ENCODE results near the gene RACGAP1.
A peak's percentile ranks its signal among the peaks of the same experiment; 100 is the strongest.
"Not testable (repeated sequence)": the region's sequence is repeated elsewhere in the genome, so short reads cannot be mapped to it uniquely, and the experiment has no call there.

Gene RACGAP1

GRCh38 chr12:50055831-50056638 is 30.7 kb upstream of the RACGAP1 start:
- peak; percentile 11 to 25 for DNase-seq (ENCODE audit: low read depth in 2 of 2)

GRCh38 chr12:50053583-50053982 is 28.3 kb upstream of the RACGAP1 start:
- DNase-seq (ENCODE audit: low read depth in 2 of 2): no peak

- DNase-seq (ENCODE audit: low read depth in 2 of 2): no peak
Observed at GRCh38 chr12:50052964-50053363, 27.7 kb upstream of the RACGAP1 start.

GRCh38 chr12:50052544-50052943 is 27.2 kb upstream of the RACGAP1 start:
- no peak for DNase-seq (ENCODE audit: low read depth in 2 of 2)

GRCh38 chr12:50051101-50051806 is 26.0 kb upstream of the RACGAP1 start:
- no peak for DNase-seq (ENCODE audit: low read depth in 2 of 2)

GRCh38 chr12:50050410-50051098 is 25.3 kb upstream of the RACGAP1 start:
- no peak for DNase-seq (ENCODE audit: low read depth in 2 of 2)

GRCh38 chr12:50050119-50050385 is 24.8 kb upstream of the RACGAP1 start:
- DNase-seq (ENCODE audit: low read depth in 2 of 2): no peak

- DNase-seq (ENCODE audit: low read depth in 2 of 2): no peak
Observed at GRCh38 chr12:50049254-50050118, 24.2 kb upstream of the RACGAP1 start.

- no peak for DNase-seq (ENCODE audit: low read depth in 2 of 2)
Observed at GRCh38 chr12:50047693-50048250, 22.5 kb upstream of the RACGAP1 start.

GRCh38 chr12:50043854-50044253 is 18.6 kb upstream of the RACGAP1 start:
- DNase-seq (ENCODE audit: low read depth in 2 of 2): no peak

GRCh38 chr12:50043308-50043707 is 18.0 kb upstream of the RACGAP1 start:
- no peak for DNase-seq (ENCODE audit: low read depth in 2 of 2)

- no peak for DNase-seq (ENCODE audit: low read depth in 2 of 2)
Observed at GRCh38 chr12:50042693-50043092, 17.4 kb upstream of the RACGAP1 start.

GRCh38 chr12:50041962-50042361 is 16.7 kb upstream of the RACGAP1 start:
- DNase-seq (ENCODE audit: low read depth in 2 of 2): no peak

GRCh38 chr12:50041062-50041860 is 16.0 kb upstream of the RACGAP1 start:
- no peak for DNase-seq (ENCODE audit: low read depth in 2 of 2)

GRCh38 chr12:50040657-50041056 is 15.4 kb upstream of the RACGAP1 start:
- no peak for DNase-seq (ENCODE audit: low read depth in 2 of 2)

- peak; percentile 70 to 74 for DNase-seq (ENCODE audit: low read depth in 2 of 2)
Observed at GRCh38 chr12:50039151-50039835, 14.0 kb upstream of the RACGAP1 start.

GRCh38 chr12:50038336-50038735 is 13.0 kb upstream of the RACGAP1 start:
- no peak for DNase-seq (ENCODE audit: low read depth in 2 of 2)

- DNase-seq (ENCODE audit: low read depth in 2 of 2): no peak
Observed at GRCh38 chr12:50032854-50033581, 7.7 kb upstream of the RACGAP1 start.

GRCh38 chr12:50032515-50032853 is 7.2 kb upstream of the RACGAP1 start:
- DNase-seq (ENCODE audit: low read depth in 2 of 2): no peak

GRCh38 chr12:50030449-50030848 is 5.2 kb upstream of the RACGAP1 start:
- not testable (repeated sequence) for DNase-seq (ENCODE audit: low read depth in 2 of 2)

Data from stimulated activated CD8-positive, alpha-beta memory T cell treated with anti-CD3 and anti-CD28 coated beads, Interleukin-2, amount 100 ng/mL, for 1 hour (primary cell).